Measurements from ENCODE around the gene GALNT14. TPM values are rescaled to one million over a fixed set of nuclear protein-coding genes. Genes with fewer than 3 reads are reported as not detected.

GALNT14 gene
- total RNA-seq, 1 donor from 2014 or later = 0.83 TPM

DNA sequence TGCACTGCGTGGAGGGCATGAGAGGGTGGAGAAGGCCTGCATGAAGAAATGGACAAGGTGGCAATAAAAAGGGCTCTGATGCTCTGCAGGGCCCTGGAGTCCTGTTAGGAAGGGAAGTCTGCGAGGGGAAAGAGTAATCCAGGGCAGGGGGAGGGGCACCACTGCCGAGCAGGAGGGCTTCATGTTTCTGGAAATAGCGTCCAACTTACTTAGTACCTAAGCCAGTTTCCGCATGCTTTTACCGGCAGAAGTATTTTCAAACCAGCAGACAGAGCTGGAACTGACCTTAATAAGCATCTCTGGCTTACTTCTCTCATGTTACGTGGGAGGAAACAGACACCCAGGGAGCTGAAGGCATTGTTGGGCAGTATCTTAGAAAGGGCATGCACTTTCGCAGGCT is 156.7 kb downstream of the GALNT14 start:
- Histone ChIP-seq H3K27me3 (ENCODE audit: low read depth) (no peaks in the 10 kb centered on the region), H3K36me3 (no peaks in the 10 kb centered on the region), H3K27ac (no peak overlapping the region), H3K9me3 (no peaks in the 10 kb centered on the region), H3K4me3 (no peak overlapping the region), H3K4me1 (no peaks in the 10 kb centered on the region)
- no peak for ATAC-seq
- TF ChIP-seq, protein P1, sequence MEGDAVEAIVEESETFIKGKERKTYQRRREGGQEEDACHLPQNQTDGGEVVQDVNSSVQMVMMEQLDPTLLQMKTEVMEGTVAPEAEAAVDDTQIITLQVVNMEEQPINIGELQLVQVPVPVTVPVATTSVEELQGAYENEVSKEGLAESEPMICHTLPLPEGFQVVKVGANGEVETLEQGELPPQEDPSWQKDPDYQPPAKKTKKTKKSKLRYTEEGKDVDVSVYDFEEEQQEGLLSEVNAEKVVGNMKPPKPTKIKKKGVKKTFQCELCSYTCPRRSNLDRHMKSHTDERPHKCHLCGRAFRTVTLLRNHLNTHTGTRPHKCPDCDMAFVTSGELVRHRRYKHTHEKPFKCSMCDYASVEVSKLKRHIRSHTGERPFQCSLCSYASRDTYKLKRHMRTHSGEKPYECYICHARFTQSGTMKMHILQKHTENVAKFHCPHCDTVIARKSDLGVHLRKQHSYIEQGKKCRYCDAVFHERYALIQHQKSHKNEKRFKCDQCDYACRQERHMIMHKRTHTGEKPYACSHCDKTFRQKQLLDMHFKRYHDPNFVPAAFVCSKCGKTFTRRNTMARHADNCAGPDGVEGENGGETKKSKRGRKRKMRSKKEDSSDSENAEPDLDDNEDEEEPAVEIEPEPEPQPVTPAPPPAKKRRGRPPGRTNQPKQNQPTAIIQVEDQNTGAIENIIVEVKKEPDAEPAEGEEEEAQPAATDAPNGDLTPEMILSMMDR (IDR thresholded peaks at IDR 0.05) = no peak
- DNase-seq = no peak
- intact Hi-C loops (cut with DNase I) = no loop called here

DNA sequence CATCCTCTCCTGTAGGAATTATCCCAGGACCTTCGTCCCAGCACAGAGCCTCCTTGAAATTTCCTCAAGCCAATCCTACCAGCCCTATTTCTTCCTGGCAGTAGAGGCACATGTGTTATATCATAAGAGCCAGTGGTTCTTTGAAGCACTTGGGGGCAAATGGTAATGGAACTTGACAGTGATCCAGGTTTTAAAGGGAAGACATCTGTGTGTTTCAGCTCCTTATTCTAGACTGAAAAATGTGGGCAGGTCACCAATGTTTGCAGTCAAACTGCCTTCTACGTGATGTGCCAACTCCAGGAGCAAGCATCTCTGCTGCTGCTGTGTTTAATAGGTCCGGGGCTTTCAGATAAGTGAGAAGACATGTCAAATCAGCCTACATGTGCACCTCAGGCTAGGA is 157.1 kb downstream of the GALNT14 start:
- ATAC-seq (no peak), DNase-seq (no peak)
- intact Hi-C loops (cut with DNase I) = no loop called here
- H3K4me3 ChIP-seq = no peak overlapping the region
- H3K4me1 ChIP-seq = no peaks in the 10 kb centered on the region
- TF ChIP-seq, protein P1 (IDR thresholded peaks at IDR 0.05) = no peak
- no peak overlapping the region for H3K27ac ChIP-seq
- no peaks in the 10 kb centered on the region for H3K9me3 ChIP-seq
- H3K27me3 ChIP-seq (ENCODE audit: low read depth) = no peaks in the 10 kb centered on the region
- H3K36me3 ChIP-seq = no peaks in the 10 kb centered on the region

DNA sequence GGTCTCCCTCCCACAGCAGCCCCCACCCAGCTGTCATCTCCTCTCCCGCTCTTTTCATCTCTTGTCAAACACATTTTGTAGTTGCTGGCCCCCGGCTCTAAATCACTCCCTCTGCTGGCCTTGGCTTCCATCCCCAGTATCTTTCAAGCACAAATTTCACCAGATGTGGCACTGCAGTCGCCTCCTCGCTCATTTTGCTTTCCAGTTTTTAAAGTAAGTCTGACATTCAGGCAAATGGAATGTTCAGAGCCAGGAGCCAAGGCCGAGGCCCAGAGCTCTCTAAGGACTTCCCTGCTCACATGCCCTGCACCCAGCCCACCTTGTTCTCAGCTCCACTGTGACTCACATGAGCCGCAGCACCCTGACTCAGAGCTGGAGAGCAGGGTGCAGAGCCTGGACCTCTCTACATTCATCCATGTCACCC is 158.4 kb downstream of the GALNT14 start:
- no peak for DNase-seq
- intact Hi-C loops (cut with DNase I) = no loop called here
- Histone ChIP-seq H3K4me1 (no peaks in the 10 kb centered on the region), H3K27ac (no peak overlapping the region), H3K4me3 (no peak overlapping the region), H3K9me3 (no peaks in the 10 kb centered on the region), H3K27me3 (ENCODE audit: low read depth) (no peaks in the 10 kb centered on the region), H3K36me3 (no peaks in the 10 kb centered on the region)
- TF ChIP-seq, protein P1 (IDR thresholded peaks at IDR 0.05) = no peak
- peak; percentile 43 to 54 for ATAC-seq

DNA sequence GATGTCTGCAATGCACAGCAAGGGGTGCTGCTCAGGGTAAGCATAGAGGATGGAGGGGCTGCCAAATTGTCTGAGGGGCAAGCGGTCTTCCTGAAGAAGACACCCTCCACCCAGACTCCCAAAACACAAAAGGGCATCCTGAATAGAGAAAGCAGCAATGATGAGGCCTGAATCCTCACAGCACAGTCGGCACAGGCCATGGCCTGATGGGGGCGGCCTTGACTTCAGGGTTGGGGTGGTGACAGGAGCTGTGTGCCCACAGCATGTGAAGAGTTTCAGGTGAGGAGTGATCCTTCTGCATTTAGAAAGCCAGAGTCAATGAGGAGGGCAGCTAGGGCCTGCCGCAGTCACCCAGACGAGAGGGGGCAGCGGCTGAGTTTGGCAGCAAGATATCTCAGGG is 159.4 kb downstream of the GALNT14 start:
- no peaks in the 10 kb centered on the region for H3K27me3 ChIP-seq (ENCODE audit: low read depth)
- no peaks in the 10 kb centered on the region for H3K36me3 ChIP-seq
- H3K9me3 ChIP-seq = no peaks in the 10 kb centered on the region
- ATAC-seq = no peak
- intact Hi-C loops (cut with DNase I) = no loop called here
- no peak overlapping the region for H3K27ac ChIP-seq
- no peaks in the 10 kb centered on the region for H3K4me1 ChIP-seq
- TF ChIP-seq, protein P1 (IDR thresholded peaks at IDR 0.05) = no peak
- no peak for DNase-seq
- H3K4me3 ChIP-seq = no peak overlapping the region

DNA sequence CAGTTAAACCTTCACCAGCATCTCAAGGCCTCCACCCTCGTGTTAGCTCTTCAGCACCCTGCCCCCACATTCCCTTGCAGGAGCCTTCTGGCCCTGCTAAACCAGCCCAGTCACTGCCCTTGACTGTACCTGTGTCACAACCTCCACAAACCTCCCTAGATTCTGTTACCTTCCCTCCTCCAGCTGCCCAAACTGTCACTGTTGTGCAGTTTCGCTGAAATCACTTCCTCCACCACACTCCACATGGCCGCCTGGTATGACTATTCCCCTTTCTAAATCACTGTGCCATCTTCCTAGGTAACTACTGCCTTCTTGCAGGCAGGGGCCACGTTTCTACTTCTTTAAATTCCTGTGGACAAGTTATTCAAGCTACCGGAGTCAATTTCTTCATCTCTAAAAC is 160.2 kb downstream of the GALNT14 start:
- Histone ChIP-seq H3K4me3 (no peak overlapping the region), H3K27ac (no peak overlapping the region), H3K9me3 (no peaks in the 10 kb centered on the region), H3K4me1 (no peaks in the 10 kb centered on the region), H3K36me3 (no peaks in the 10 kb centered on the region), H3K27me3 (ENCODE audit: low read depth) (no peaks in the 10 kb centered on the region)
- TF ChIP-seq, protein P1 (IDR thresholded peaks at IDR 0.05) = no peak
- intact Hi-C loops (cut with DNase I) = no loop called here
- DNase-seq (no peak), ATAC-seq (no peak)

DNA sequence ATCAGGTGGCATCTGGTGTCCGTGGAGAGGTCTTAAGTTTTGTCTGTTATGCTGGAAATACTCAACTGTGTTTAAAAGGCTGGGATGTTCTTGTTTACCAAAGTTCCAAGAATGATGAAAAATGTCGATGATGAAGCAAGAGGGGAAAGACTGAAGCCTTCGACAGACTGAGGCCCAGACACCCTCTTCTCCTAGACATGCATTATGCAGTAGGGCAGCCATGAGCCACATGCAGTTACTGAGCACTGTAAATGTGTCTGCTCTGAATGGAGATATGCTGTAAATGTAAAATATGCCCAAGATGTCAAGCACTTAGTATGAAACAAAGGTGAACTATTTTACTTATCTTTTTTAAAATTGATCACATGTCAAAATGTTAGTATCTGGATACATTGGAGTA is 163.1 kb downstream of the GALNT14 start:
- TF ChIP-seq, protein P1 (IDR thresholded peaks at IDR 0.05) = no peak
- no peak for DNase-seq
- Histone ChIP-seq H3K9me3 (no peaks in the 10 kb centered on the region), H3K27ac (no peak overlapping the region), H3K27me3 (ENCODE audit: low read depth) (no peaks in the 10 kb centered on the region), H3K36me3 (no peaks in the 10 kb centered on the region), H3K4me1 (no peaks in the 10 kb centered on the region), H3K4me3 (no peak overlapping the region)
- ATAC-seq = no peak
- intact Hi-C loops (cut with DNase I) = no loop called here
